GM18505 (cell line): ENCODE results near the gene BEND3.
A peak's percentile ranks its signal among the peaks of the same experiment; 100 is the strongest.

Source experiments
- ATAC-seq: cut with Tn5 transposase; IDR thresholded peaks from one replicate; pipeline ENCODE4 v1.9.1; 2021; ENCODE audit not compliant: unreplicated experiment
- POLR2A ChIP-seq: IDR thresholded peaks from 4 replicates; pipeline ENCODE4 v1.6.1; 2011; ENCODE audit warnings: borderline replicate concordance; ENCODE audit not compliant: insufficient read depth, insufficient read length; ENCODE audit errors: extremely low read depth

The BEND3 gene

DNA sequence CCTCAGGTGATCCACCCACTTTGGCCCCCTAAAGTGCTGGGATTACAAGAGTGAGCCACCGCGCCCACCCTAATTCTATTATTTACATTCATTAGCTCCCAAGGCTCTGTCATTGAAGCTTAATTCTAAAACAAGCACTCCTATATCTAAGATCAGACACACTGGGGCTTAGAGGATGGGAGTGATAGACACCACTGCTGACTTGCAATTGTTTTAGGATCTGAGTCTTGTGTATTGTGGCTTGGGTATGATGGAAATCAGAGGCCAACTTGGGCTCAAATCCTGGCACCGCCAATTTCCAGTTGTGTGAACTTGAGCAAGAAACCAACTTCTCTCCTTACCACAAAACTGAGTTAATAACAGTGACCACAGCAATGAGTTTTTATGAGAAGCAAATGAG, 52.6 kb downstream of the BEND3 start:
- ATAC-seq: no peak
- TF ChIP-seq POLR2A: no peak

DNA sequence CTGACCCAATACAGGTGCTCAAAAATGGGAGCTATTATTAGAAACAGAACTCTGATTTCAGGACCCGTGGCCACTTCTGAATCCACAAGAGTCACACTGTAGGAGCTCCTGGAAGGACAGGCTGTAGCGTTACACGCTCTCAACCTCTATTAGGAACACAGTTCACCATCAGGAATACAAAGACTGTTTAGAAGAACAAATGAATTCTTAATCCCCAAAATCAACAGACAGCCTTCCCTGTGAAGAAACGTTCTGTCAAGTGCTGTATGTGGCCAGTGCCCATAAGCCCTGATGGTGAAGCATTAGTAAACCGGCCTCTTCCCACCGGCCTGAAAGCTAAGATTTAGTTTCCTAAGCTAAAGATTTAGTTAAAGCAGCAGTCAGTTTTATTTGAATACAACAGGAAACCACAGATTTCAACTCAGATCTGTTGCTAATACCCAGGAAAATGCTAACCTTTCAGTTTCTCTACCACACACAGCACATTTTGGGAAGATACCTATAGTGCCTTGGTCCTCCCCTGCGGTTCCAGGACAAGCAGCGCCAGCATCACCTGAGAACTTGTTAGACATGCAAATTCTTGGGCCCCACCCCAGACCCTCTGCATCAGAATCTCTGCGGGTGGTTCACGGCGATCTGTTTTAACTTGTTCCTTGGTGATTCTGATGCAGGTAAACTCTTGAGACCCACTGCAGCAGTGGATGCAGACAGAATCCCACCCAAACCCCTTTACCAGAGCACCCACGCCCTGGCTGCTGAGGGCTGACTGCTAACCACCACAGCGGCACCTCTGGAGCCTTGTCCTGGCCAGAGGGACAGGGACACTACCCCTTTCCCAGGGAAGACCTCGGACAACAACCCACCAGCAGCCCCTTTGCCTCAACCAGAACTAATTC, 53.9 kb downstream of the BEND3 start:
- peak; percentile 50 for ATAC-seq
- no peak for TF ChIP-seq POLR2A

DNA sequence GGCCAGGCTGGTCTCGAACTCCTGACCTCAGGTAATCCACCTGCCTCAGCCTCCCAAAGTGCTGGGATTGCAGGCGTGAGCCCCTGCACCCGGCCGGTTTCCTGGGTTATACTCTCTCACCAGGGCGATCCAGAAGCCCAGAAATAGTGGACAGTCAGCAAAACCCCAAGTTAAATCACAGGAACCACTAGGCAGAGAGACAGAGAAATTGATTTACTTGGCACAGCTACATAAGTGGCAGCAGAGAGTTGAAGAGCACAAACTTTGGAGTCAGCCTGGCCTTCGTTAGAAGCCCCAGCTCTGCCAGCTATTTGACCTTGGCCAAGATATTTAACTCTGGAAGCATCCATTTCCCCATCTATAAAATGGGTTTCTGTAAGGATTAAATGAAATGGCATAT, 54.6 kb downstream of the BEND3 start:
- TF ChIP-seq POLR2A: no peak
- no peak for ATAC-seq

GRCh38 chr6:107059606-107060005, 55.7 kb downstream of the BEND3 start:
- ATAC-seq: no peak
- TF ChIP-seq POLR2A: no peak

- TF ChIP-seq POLR2A: no peak
- ATAC-seq: no peak
Observed at GRCh38 chr6:107057679-107058078, 57.6 kb downstream of the BEND3 start.

DNA sequence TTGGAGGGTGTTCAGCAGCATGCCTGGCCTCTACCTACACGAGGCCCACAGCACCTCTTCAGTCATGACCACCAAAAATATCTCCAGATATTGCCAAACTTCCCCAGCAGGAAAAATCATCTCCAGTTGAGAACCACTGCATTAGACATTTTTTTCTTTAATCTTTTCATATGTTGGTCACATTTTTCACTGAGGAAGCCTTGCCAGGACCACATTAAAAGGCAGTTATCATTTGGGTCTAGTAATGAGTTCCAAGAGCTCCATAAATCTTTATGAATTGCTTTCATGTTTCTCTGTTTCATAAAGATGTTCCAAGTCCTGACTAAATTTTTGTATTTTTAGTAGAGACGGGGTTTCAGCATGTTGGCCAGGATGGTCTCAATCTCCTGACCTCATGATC, 58.5 kb downstream of the BEND3 start:
- ATAC-seq: no peak
- no peak for TF ChIP-seq POLR2A

DNA sequence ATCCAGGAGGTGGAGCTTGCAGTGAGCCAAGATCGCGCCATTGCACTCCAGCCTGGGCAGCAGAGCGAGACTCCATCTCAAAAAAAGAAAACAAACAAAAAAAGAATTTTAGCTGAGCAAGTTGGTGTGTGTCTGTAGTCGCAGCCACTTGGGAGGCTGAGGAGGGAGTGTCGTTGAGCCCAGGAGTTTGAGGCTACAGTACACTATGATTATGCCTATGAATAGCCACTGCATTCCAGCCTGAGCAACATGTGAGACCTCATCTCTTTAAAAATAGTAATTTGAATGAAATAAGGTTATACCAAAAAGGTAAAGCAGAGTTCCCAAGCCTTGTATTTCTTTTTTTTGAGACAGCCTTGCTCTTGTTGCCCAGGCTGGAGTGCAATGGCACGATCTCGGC, 67.5 kb downstream of the BEND3 start:
- no peak for TF ChIP-seq POLR2A
- no peak for ATAC-seq

DNA sequence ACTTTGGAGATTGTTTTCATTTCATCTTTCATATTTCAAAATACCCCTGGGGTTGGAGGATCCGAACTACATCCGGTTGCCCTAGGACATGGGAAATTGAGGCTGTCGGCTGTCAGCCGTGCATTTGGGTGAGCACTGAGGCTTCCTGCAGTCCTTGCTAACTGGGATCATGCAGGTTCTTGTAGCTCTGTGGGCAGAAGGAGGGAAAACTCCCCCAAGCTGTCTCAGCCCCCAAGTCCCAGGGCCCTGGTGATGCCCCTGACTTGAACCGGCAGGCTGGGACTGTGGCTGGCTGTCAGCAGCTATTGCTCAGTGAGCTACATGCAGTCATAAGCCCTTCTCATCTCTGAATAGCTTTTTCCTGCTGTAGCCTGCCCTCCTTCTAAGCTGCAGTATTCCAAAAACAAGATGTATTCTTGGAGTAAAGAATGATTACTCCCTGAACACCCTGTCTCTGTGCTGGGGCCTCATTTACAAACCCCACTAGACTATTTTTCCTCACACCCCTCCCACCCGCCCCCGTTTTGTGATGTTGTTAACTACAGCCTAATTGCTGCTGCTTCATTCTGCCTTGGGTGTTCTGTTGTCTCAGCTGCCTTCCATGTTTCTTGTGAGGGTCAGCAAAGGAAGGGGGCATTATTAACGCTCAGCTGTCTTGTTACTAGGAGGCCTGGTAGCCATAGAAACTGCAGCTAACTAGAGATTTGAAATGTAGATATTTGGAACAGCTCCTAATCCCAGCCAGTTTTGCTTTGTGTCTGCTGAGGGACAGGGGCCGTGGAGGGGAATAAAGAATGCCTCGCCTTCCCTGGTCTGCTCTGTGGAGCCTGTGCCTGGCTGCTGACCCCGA, 69.3 kb downstream of the BEND3 start:
- no peak for ATAC-seq

DNA sequence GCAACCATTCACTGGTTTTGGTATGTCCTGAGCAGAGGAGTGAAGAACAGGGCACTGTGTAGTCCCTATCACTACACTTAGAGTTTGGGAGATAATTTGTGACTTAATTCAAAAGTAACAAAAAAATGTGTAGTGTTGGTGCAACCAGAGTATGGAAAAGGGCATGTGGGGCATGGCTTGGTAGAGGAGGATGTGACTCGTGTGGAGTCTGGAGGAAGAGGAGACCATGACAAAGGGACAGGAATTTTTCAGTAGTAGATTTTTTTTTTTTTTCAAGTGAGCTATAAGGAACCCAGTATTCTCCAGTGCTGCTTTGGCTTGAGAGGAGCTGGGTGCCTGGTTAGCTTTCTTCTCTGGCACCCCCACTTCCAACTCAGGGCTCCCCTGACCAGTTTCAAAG, 82.2 kb downstream of the BEND3 start:
- ATAC-seq: no peak
- no peak for TF ChIP-seq POLR2A

More for the DNA sequence above, 69.3 kb downstream of the BEND3 start:
- TF ChIP-seq POLR2A: no peak

- no peak for ATAC-seq
- TF ChIP-seq POLR2A: no peak
Observed at GRCh38 chr6:107032051-107032450, 83.3 kb downstream of the BEND3 start.

GRCh38 chr6:107030151-107030550, 85.2 kb downstream of the BEND3 start:
- no peak for ATAC-seq

DNA sequence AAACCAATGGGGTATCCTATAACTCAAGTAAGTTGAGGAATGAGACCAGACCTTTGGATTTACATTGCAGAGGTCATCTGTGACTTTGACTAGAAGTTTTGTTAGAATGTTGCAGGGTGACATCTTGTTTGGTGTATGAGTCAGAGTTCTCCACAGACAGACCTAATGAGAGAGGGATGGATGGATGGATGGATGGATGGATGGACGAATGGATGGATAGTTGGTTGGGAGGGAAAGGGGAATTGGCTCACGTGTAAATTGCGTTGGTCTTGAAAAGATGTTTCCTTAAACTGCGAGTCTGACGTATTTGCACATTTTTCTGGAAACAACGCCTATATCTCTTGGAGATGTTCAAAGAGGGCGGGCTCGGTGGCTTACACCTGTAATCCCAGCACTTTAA, 88.3 kb downstream of the BEND3 start:
- no peak for ATAC-seq
- TF ChIP-seq POLR2A: no peak

More at GRCh38 chr6:107030151-107030550, 85.2 kb downstream of the BEND3 start:
- TF ChIP-seq POLR2A: no peak

DNA sequence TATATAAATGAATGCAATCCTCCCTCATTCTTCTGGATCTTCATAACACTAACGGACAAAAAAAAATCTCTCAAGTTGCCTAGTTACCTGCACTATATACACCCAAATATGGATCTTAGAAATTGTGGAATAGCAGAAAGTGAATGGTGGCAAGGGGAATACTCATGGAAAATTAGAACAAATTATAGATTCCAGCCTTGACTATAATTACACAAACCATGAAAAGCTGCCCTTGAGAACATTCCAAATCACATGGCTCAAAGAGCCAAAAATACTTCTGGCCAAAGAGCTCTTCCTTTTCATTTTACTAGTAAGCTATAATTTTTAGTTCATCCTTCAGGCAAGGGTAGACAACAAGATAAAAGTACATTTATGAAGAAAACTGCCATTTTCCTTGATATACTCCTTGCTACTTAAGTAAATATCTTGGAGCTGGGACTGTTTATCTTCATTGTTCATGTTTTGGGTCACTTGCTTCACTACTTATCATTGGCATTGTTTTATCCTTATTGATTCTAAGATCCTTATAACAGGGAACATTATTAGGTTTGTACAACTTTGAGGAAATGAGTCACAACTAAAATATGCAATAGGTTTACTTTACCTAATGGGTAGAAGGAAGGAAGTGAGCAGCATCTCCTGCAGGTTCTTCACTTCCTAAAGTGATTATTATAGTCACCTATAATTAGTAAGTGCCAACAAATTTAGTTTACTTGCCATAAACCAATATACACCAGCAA, 93.7 kb downstream of the BEND3 start:
- ATAC-seq: no peak
- no peak for TF ChIP-seq POLR2A
